ENCODE results near the gene KCND2. TPM values are rescaled to one million over a fixed set of nuclear protein-coding genes. Genes with fewer than 3 reads are reported as not detected.

The KCND2 gene
- total RNA-seq, 2 experiments from 2014 or later = not detected

DNA sequence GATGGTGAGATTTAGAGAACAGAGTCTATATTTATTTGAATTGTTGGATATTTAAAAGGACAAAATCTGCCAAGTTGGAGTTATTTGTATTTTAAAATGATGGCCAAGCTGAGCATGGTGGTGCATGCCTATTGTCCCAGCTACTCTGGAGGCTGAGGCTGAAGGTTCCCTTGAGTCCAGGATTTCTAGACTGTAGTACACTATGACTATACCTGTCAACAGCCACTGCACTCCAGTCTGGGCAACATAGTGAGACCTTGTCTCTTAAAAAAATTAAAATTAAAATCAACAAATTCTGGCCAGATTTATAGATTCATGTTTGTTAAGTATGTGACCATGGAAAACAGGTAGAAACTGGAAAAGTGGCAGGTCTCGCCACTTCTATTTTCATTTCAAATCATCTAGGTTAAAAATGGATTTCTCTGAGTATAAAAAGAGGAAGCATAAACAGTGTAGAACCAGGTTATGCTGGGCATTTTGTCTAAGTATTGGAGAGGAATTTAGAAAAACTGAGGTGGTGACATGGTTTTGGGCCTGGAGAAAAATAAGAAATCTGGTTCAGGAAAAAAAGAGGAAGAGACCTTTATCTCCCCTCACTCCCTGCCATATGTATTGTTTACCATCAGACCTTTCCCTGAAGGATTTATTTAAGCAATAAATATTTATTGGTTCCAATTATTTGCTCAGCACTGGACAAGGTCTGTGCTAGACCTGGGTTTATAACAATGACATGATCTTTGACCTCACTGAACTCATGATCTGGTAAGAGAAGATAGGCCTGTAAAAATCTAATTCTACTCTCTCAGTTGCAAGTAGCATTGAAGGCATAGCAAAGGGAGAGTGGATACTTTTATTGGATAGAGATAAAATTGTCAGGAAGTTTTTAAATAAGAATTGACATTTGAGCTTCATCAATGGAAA, 450.8 kb downstream of the KCND2 start:
- Mint-ChIP-seq H3K27ac (no peak overlapping the region), H3K4me3 (no peak overlapping the region), H3K36me3 (ENCODE audit: low read depth) (no peaks in the 10 kb centered on the region), H3K9me3 (ENCODE audit: low read depth) (no peaks in the 10 kb centered on the region), H3K27me3 (peaks cover 11% of the 10 kb centered on the region), H3K4me1 (no peaks in the 10 kb centered on the region)
- CTCF ChIA-PET = interaction anchor here (0.9 to 2.6 kb wide), 2 partner anchors 10 to 12 kb away, joined by 3 to 7 read pairs; no protein-coding TSS in a partner anchor
- intact Hi-C loops (cut with DNase I, micrococcal nuclease) = loop anchor here (2.0 to 10.0 kb wide), 2 partner anchors 789 to 1459 kb away; no protein-coding TSS in a partner anchor
- POLR2A ChIA-PET = no interaction called here
- DNase-seq (no peak), ATAC-seq (no peak)

DNA sequence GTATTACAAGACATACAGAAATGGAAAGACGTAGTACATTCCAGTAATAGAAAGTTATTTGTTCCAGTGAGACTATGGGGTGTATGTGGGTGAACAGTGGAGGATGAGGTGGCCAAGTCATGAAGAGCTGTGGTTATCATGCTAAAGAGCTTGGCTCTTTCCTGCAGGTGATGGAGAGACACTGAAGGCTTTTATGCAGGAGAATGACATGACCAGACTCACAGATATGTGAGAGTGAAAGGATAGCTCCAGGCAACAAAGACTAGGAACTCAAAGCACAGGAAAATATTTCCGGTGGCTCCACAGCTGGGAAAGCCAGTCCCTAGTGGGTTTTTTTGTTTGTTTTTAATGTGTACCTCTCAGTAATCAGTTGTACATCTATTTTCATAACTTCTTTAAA, 451.5 kb downstream of the KCND2 start:
- ChIA-PET POLR2A (no interaction called here), CTCF (interaction anchor here (0.9 to 2.6 kb wide), 2 partner anchors 11 to 12 kb away, joined by 3 to 7 read pairs; no protein-coding TSS in a partner anchor)

DNA sequence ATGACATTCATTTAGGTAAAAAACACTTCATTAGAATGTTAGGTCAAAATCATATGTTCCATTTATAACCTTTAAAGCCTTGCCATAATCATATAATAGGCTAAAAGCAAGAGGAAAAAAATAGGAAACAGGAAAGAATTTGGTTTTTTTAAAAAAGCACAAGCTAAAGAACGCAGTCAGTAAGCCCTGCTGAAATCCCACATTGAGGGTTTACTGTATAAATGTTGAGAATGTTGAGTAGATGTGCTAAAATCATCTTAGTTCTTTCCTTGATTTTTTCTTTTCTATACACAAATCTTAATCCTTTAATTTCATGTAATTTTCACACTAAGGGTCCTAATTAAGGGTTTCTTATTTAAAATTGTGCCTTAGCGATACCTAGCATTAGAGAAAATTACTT, 452.0 kb downstream of the KCND2 start:
- H3K27me3 Mint-ChIP-seq = peaks cover 11% of the 10 kb centered on the region
- no peak for ATAC-seq
- no peaks in the 10 kb centered on the region for H3K9me3 Mint-ChIP-seq (ENCODE audit: low read depth)
- CTCF ChIA-PET = interaction anchor here (1.2 to 2.6 kb wide), 4 partner anchors 9 to 38 kb away, joined by 3 to 7 read pairs (median 5); no protein-coding TSS in a partner anchor
- no peaks in the 10 kb centered on the region for H3K36me3 Mint-ChIP-seq (ENCODE audit: low read depth)
- H3K27ac Mint-ChIP-seq = no peak overlapping the region
- intact Hi-C loops (cut with DNase I, micrococcal nuclease) = loop anchor here (2.0 to 10.0 kb wide), 2 partner anchors 790 to 1460 kb away; no protein-coding TSS in a partner anchor
- no peak overlapping the region for H3K4me3 Mint-ChIP-seq
- POLR2A ChIA-PET = no interaction called here
- H3K4me1 Mint-ChIP-seq = no peaks in the 10 kb centered on the region
- no peak for DNase-seq

More for the DNA sequence above, 451.5 kb downstream of the KCND2 start:
- Mint-ChIP-seq H3K4me3 (no peak overlapping the region), H3K27me3 (peaks cover 11% of the 10 kb centered on the region), H3K27ac (no peak overlapping the region), H3K9me3 (ENCODE audit: low read depth) (no peaks in the 10 kb centered on the region), H3K36me3 (ENCODE audit: low read depth) (no peaks in the 10 kb centered on the region), H3K4me1 (no peaks in the 10 kb centered on the region)
- no peak for ATAC-seq
- no peak for DNase-seq
- intact Hi-C loops (cut with DNase I, micrococcal nuclease) = loop anchor here (2.0 to 10.0 kb wide), 2 partner anchors 790 to 1460 kb away; no protein-coding TSS in a partner anchor

DNA sequence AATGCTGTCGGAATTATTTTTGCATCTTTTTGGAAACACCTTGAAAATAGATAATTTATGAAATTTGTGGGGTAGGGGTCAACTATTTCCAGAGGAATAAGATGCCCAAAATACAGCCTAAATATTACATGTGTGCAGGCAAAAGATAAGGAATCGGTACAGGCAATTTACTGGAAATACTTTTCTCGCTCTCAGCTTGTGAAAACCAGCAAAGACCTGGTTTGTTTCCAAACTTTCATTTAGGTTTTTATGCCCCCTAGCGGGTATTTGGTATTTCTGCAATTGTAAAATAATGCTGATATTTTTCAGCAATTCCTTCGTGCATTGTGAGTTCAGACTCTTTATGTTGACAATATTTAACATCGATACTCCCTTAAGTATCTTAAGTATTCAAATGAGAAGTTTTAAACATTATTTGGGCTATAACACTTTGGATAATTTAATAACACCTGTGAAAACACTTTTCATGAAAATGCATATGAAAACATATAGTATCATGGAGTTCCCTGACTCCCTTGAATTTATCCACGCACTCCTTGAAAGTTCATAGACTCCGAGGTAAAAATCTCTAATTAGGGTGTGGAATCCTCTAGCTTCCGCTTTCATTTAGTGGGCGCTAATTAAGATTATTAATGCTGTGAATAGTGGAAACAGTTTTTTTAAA, 452.5 kb downstream of the KCND2 start:
- Mint-ChIP-seq H3K4me3 (no peak overlapping the region), H3K9me3 (ENCODE audit: low read depth) (no peaks in the 10 kb centered on the region), H3K27me3 (peaks cover 11% of the 10 kb centered on the region), H3K36me3 (ENCODE audit: low read depth) (no peaks in the 10 kb centered on the region), H3K4me1 (no peaks in the 10 kb centered on the region), H3K27ac (no peak overlapping the region)
- ATAC-seq (no peak), DNase-seq (no peak)
- ChIA-PET POLR2A (no interaction called here), CTCF (interaction anchor here (0.7 to 2.6 kb wide), 5 partner anchors 10 to 923 kb away, joined by 3 to 7 read pairs (median 5); no protein-coding TSS in a partner anchor)
- intact Hi-C loops (cut with DNase I, micrococcal nuclease) = loop anchor here (2.0 to 10.0 kb wide), 3 partner anchors 791 to 1461 kb away; no protein-coding TSS in a partner anchor

DNA sequence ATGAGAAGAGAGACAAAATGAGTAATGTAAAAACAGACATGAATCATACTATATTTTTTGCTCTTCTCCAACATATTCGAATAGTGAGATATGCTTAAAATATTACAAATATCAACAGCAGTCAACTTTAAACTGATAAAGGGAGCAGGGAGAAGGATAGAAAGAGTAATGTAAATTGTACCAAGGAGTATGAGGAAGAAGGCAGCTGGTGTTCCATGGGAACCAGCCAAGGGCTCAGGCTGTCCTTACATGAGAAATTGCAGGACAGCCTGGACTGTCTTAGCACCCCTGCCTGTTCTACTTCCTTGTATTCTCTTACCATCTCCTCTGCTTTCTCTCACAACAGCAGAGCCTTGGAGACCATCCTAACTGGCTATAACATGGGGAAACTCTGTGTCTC, 456.3 kb downstream of the KCND2 start:
- POLR2A ChIA-PET = no interaction called here
- CTCF ChIA-PET = interaction anchor here (1.4 kb wide), 1 partner anchor 10 kb away, joined by 3 read pairs; no protein-coding TSS in a partner anchor
- Mint-ChIP-seq H3K27ac (no peak overlapping the region), H3K9me3 (ENCODE audit: low read depth) (no peaks in the 10 kb centered on the region), H3K4me3 (no peak overlapping the region), H3K27me3 (peaks cover 10% of the 10 kb centered on the region), H3K36me3 (ENCODE audit: low read depth) (no peaks in the 10 kb centered on the region), H3K4me1 (no peaks in the 10 kb centered on the region)
- no peak for ATAC-seq
- intact Hi-C loops (cut with DNase I, micrococcal nuclease) = loop anchor here in 1 of 2 experiments (10.0 kb wide), 1 partner anchor 1464 kb away; no protein-coding TSS in a partner anchor
- no peak for DNase-seq

DNA sequence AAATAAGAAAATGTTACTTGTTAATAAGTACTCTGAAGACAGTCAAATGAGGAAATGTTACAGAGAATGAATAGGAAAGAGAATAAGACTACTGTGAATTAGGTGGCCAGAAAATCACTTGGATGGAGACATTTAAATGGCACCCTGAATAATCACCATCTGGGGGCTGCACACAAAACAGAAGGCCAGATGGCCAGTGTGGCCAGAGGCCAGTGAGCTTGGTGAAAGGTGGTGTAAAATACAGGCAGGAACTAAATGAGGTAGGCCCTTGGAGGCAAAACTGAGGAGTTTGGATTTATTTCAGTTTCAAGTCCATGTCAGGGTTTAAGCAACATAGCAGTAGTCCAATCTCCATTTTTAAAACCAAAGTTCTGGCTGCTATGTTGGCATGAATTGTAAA, 458.3 kb downstream of the KCND2 start:
- Mint-ChIP-seq H3K27ac (no peak overlapping the region), H3K27me3 (peaks cover 5% of the 10 kb centered on the region), H3K4me3 (no peak overlapping the region), H3K36me3 (ENCODE audit: low read depth) (no peaks in the 10 kb centered on the region), H3K9me3 (ENCODE audit: low read depth) (no peaks in the 10 kb centered on the region), H3K4me1 (no peaks in the 10 kb centered on the region)
- DNase-seq (no peak), ATAC-seq (no peak)
- CTCF ChIA-PET = no interaction called here
- intact Hi-C loops (cut with DNase I, micrococcal nuclease) = no loop called here
- POLR2A ChIA-PET = no interaction called here

DNA sequence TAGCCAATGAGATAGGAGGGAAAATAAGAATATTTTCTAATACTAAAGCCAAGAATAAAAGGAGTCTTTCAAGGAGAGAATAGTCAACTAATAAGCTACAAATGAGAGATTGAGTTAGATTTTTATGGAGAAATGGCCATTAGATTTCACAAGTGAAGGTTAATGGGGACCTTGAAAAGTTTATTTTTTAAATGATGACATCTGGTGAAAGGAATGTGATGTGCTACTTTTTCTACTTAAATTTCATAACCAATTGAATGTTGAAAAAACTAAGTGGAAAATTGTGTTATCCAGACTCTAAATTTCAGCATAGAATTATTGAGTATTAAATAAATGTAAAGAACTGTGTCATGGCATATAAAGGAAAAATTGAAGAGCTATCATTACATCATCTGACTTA, 459.3 kb downstream of the KCND2 start:
- H3K4me3 Mint-ChIP-seq = no peak overlapping the region
- no peaks in the 10 kb centered on the region for H3K4me1 Mint-ChIP-seq
- DNase-seq (no peak), ATAC-seq (no peak)
- ChIA-PET POLR2A (no interaction called here), CTCF (interaction anchor here (0.7 kb wide), 1 partner anchor 240 kb away, joined by 3 read pairs; no protein-coding TSS in a partner anchor)
- intact Hi-C loops (cut with DNase I, micrococcal nuclease) = no loop called here
- no peaks in the 10 kb centered on the region for H3K9me3 Mint-ChIP-seq (ENCODE audit: low read depth)
- H3K27me3 Mint-ChIP-seq = peaks cover 4% of the 10 kb centered on the region
- no peaks in the 10 kb centered on the region for H3K36me3 Mint-ChIP-seq (ENCODE audit: low read depth)
- H3K27ac Mint-ChIP-seq = no peak overlapping the region

DNA sequence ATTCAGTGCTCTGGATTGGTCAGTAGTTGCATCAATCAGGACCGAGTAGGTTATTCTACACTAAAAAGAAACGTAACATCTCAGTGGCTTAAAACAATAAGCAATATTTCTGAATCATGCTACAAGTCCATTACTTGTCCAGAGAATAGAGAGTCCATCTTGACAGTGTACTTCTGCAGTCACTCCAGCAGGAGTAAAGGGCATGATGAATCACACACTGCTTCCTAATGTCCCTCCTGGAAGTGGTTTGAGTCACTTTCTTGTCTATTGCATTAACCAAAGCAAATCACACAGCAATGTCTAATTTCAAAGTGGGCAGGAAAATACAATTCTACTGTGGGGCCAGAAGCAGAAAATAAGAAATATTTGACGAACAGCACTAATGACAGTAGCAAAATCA, 460.2 kb downstream of the KCND2 start:
- Mint-ChIP-seq H3K27me3 (peaks cover 2% of the 10 kb centered on the region), H3K27ac (no peak overlapping the region), H3K36me3 (ENCODE audit: low read depth) (no peaks in the 10 kb centered on the region), H3K4me3 (no peak overlapping the region), H3K4me1 (no peaks in the 10 kb centered on the region), H3K9me3 (ENCODE audit: low read depth) (no peaks in the 10 kb centered on the region)
- ATAC-seq (no peak), DNase-seq (no peak)
- ChIA-PET POLR2A (no interaction called here), CTCF (no interaction called here)
- intact Hi-C loops (cut with DNase I, micrococcal nuclease) = no loop called here

DNA sequence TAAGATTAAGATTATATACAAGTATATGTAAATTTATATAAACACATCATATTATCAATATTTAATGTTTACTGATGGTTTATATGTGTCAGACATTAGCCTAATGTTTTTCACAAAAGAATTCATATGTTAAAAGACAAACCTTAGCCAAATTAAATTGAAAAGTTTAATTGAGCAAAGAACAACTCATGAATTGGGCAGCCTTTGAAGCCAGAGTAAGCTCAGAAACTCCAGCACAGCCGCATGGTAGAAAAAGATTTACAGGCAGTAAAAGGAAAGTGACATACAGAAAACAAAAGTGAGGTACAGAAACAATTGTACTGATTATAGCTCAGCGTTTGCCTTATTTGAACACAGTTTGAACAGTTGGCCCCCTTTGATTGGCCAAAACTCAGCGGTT, 460.9 kb downstream of the KCND2 start:
- H3K4me1 Mint-ChIP-seq = no peaks in the 10 kb centered on the region
- intact Hi-C loops (cut with DNase I, micrococcal nuclease) = no loop called here
- no peak overlapping the region for H3K27ac Mint-ChIP-seq
- no peak for ATAC-seq
- CTCF ChIA-PET = no interaction called here
- no peaks in the 10 kb centered on the region for H3K9me3 Mint-ChIP-seq (ENCODE audit: low read depth)
- no peak overlapping the region for H3K4me3 Mint-ChIP-seq
- no peak for DNase-seq
- POLR2A ChIA-PET = no interaction called here
- peaks cover 2% of the 10 kb centered on the region for H3K27me3 Mint-ChIP-seq
- H3K36me3 Mint-ChIP-seq (ENCODE audit: low read depth) = no peaks in the 10 kb centered on the region

DNA sequence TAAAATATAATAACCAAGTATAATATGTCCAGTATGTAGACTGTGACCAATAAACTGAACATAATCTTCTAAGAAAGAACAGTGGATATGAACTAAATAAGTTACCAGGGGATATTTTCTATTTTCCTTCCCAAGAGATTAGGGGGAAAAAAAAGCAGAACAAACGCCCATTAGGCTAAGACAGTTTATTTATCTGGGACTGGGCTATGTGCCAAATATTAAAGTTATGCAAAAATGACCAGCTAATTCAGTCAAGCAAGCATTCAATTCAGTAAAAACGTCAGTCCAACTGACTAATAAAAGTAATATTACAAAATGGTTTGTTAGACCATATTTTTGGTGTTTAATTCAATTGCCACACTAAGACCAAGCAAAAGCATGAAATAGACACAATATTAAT, 462.8 kb downstream of the KCND2 start:
- DNase-seq = no peak
- CTCF ChIA-PET = interaction anchor here (1.0 kb wide), 1 partner anchor 10 kb away, joined by 5 read pairs; no protein-coding TSS in a partner anchor
- H3K36me3 Mint-ChIP-seq (ENCODE audit: low read depth) = no peaks in the 10 kb centered on the region
- no peaks in the 10 kb centered on the region for H3K4me1 Mint-ChIP-seq
- H3K9me3 Mint-ChIP-seq (ENCODE audit: low read depth) = no peaks in the 10 kb centered on the region
- no peak overlapping the region for H3K27ac Mint-ChIP-seq
- ATAC-seq = no peak
- POLR2A ChIA-PET = no interaction called here
- peaks cover 6% of the 10 kb centered on the region for H3K27me3 Mint-ChIP-seq
- intact Hi-C loops (cut with DNase I, micrococcal nuclease) = no loop called here
- no peak overlapping the region for H3K4me3 Mint-ChIP-seq

DNA sequence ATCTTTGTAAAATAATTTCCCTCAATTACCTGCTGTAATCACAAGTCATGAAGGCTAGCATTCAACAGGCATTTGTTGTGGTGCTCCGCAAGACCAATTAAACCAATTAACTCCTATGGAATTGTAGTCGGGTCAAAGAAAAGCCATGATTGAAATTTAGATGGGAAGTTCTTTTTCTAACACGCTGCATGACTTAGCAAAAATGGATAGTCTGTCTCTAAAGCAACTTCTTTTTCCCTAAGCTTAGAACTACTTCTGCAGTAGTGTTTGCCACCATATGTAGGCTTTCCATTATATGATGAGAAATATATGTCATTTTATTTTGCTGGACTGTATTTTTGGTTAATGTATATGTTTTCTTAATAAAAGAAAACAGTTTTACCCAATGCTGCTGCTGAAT, 465.8 kb downstream of the KCND2 start:
- no peaks in the 10 kb centered on the region for H3K4me1 Mint-ChIP-seq
- intact Hi-C loops (cut with DNase I, micrococcal nuclease) = no loop called here
- H3K27me3 Mint-ChIP-seq = peaks cover 6% of the 10 kb centered on the region
- no peak overlapping the region for H3K4me3 Mint-ChIP-seq
- ATAC-seq (no peak), DNase-seq (no peak)
- ChIA-PET POLR2A (no interaction called here), CTCF (no interaction called here)
- no peak overlapping the region for H3K27ac Mint-ChIP-seq
- H3K36me3 Mint-ChIP-seq (ENCODE audit: low read depth) = no peaks in the 10 kb centered on the region
- H3K9me3 Mint-ChIP-seq (ENCODE audit: low read depth) = no peaks in the 10 kb centered on the region

Measured in activated CD4-positive, alpha-beta T cell treated with anti-CD3 and anti-CD28 coated beads for 36 hours (primary cell).